Epithelial cell of proximal tubule (primary cell): ENCODE results near the gene IGSF9B. TPM values are rescaled to one million over a fixed set of nuclear protein-coding genes. Genes with fewer than 3 reads are reported as not detected.

ENCODE experiments used
- DNase-seq: peaks from one replicate; pipeline ENCODE4 v3.0.0-alpha.2; 2011; ENCODE audit warnings: low read depth
- H3K4me3 ChIP-seq: 2 replicates; pipeline ENCODE4 v1.5.1; 2011; ENCODE audit warnings: low read depth, mild to moderate bottlenecking, low read length
- CTCF ChIP-seq: conservative IDR thresholded peaks from 2 replicates; pipeline ENCODE4 v1.5.1; 2012; ENCODE audit warnings: low read depth, mild to moderate bottlenecking, low read length
- total RNA-seq: library from RNA; depleted of rRNA; stranded (reverse); fragments of >200 nt; gene quantifications from 2 replicates; pipeline ENCODE4 v1.2.3, GENCODE V29; 2015

IGSF9B gene
- total RNA-seq, 1 donor from 2014 or later = 1.0 TPM

GRCh38 chr11:133955081-133955891 lies 1.5 kb downstream of the IGSF9B start:
- no peak for DNase-seq
- TF ChIP-seq CTCF = no peak
- H3K4me3 ChIP-seq = no peak overlapping the region

- H3K4me3 ChIP-seq = no peak overlapping the region
- DNase-seq = no peak
- no peak for TF ChIP-seq CTCF
These were observed 2.8 kb downstream of the IGSF9B start for GRCh38 chr11:133953999-133954398.

DNA sequence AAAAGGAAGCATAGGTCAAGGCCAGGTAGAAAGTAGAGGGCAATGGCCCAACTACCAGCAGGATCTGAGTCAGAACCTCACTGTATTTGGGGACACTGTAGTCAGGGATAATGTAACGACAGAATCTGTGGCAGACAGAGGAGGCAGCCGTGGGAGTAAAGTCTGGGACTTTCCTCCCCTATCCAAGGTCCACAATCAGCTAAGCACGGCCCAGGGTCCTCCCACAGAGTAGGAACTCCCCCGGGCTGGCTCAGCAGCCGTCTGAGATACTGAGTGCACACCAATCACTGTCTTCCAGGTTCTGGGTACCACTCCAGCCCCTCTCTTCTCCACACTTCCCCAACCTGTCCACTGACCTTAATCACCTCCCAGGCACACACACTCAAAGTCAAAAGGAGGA lies 3.2 kb downstream of the IGSF9B start:
- no peak for TF ChIP-seq CTCF
- DNase-seq = no peak
- no peak overlapping the region for H3K4me3 ChIP-seq

- H3K4me3 ChIP-seq = no peak overlapping the region
- no peak for DNase-seq
- no peak for TF ChIP-seq CTCF
These were observed 4.3 kb downstream of the IGSF9B start for GRCh38 chr11:133952199-133953190.

GRCh38 chr11:133951327-133952198 lies 5.2 kb downstream of the IGSF9B start:
- H3K4me3 ChIP-seq = no peak overlapping the region
- TF ChIP-seq CTCF = no peak
- DNase-seq = no peak

- no peak for DNase-seq
- no peak overlapping the region for H3K4me3 ChIP-seq
- TF ChIP-seq CTCF = no peak
These were observed 5.9 kb downstream of the IGSF9B start for GRCh38 chr11:133950874-133951326.
